ENCODE results near the gene SYCE3.

The SYCE3 gene

DNA sequence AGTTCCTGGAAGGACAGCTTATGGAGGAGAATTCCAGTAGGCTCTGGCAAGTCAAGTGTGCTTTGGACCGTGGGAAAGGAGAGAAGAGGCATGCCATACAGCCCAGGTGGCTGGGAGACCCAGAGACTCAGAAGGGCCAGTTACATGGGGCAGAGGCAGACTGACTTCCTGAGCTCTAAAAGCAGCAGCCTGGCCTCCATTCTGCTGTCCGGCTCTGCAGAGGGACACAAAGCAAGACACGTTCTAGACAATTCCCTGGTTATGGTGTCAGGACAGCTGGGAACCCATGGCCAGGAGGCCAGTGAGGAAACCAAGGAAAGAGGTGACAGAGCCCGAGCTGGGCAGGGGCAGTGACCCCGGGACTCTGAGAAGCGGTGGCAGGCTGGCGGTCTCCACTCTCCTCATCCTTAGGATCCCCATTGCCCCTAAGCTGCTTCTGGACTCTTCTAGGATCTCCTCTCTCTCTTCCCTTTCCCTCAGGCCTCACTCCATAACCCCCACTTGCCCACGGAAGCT, 12.8 kb upstream of the SYCE3 start:
- no peak for DNase-seq (ENCODE audit: low read depth)
- H3K4me3 ChIP-seq (ENCODE audit: low read length): no peak overlapping the region
- no peak for TF ChIP-seq CTCF (conservative IDR thresholded peaks at IDR 0.05; ENCODE audit: low read depth, low read length)

DNA sequence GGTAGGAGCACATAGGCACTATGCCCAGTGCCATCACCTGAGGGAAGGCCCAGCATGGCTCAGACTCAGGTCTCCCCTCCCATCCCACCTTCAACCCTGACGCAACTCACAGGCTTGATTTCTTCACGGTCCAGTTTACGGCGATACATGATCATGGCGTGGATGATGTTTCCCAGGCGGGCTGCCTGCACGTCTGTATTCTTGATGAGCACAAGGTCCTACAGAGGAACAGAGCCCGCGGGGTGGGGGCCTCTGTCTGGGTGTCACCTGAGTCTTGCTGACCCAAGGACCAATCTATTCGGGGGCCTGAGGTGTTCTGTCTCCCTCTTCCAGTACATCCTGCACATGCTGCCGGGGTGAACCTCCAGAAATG, 11.7 kb upstream of the SYCE3 start:
- H3K4me3 ChIP-seq (ENCODE audit: low read length): no peak overlapping the region
- no peak for DNase-seq (ENCODE audit: low read depth)
- no peak for TF ChIP-seq CTCF (conservative IDR thresholded peaks at IDR 0.05; ENCODE audit: low read depth, low read length)

DNA sequence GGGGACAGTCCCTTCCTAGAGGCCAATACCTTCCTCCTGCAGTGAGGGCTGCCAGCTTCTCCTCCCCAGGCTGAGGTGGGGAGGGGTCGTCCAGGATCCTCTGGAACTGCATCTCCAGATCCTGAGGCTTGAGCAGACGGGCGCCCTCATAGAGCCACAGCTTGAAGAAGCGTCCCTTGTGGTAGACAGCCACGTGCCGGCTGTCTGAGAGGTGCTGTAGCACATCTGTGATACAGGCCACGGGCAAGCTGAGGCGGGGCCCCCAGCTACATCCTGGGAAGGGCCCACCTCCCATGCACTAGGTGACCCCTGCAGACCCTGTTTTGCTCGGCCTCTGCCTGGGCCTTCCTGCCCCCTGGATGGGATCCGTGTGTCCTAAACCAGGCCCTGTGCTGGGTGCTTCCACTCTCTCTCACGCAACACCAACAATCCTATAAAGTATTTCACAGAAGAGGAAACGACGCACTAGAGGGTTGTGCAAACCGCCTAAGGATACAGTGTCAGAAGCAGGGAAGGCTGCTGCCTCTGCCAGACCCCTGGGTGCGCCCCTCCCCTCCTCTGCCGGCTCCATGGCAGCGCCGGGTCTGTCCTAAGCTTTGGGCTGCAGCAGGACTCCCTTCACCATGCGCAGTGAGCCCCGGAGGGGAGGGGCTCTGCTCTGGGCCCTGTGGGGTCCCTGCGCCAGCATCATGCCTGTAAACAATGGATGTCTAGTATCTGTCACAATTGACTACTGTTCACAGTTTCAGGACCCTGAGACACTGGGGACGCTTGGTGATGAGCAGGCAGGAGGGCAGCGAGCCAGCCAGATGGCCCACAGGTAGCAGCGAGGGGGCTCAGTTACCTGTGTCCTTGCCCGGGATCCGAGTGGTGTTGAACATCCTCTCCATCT, 11.0 kb upstream of the SYCE3 start:
- no peak for TF ChIP-seq CTCF (conservative IDR thresholded peaks at IDR 0.05; ENCODE audit: low read depth, low read length)
- H3K4me3 ChIP-seq (ENCODE audit: low read length): no peak overlapping the region
- DNase-seq (ENCODE audit: low read depth): no peak

DNA sequence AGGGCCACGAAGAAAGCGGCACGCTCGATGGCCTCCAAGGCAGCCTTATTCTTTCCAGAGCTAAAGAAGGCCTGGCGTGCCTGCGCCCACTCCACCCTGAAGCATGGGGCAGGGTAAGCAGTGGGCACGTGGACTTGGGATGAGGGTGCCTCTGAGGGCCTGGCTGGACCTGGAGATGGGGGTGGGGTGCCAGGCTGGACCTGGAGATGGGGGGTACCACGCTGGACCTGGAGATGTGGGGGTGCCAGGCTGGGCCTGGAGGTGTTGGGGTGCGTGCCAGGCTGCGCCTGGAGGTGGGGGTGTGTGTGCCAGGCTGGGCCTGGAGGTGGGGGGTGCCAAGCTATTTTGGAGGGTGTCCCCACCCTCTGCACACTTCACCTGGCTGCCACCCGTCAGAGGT, 10.2 kb upstream of the SYCE3 start:
- TF ChIP-seq CTCF (conservative IDR thresholded peaks at IDR 0.05; ENCODE audit: low read depth, low read length): no peak
- no peak for DNase-seq (ENCODE audit: low read depth)
- H3K4me3 ChIP-seq (ENCODE audit: low read length): no peak overlapping the region

- H3K4me3 ChIP-seq (ENCODE audit: low read length): no peak overlapping the region
- no peak for TF ChIP-seq CTCF (conservative IDR thresholded peaks at IDR 0.05; ENCODE audit: low read depth, low read length)
- no peak for DNase-seq (ENCODE audit: low read depth)
Measured at GRCh38 chr22:50571264-50572175, 8.8 kb upstream of the SYCE3 start.

GRCh38 chr22:50570861-50571260, 8.1 kb upstream of the SYCE3 start:
- H3K4me3 ChIP-seq (ENCODE audit: low read length): no peak overlapping the region
- no peak for TF ChIP-seq CTCF (conservative IDR thresholded peaks at IDR 0.05; ENCODE audit: low read depth, low read length)
- DNase-seq (ENCODE audit: low read depth): no peak
